ENCODE data around the gene KBTBD4.

DNA sequence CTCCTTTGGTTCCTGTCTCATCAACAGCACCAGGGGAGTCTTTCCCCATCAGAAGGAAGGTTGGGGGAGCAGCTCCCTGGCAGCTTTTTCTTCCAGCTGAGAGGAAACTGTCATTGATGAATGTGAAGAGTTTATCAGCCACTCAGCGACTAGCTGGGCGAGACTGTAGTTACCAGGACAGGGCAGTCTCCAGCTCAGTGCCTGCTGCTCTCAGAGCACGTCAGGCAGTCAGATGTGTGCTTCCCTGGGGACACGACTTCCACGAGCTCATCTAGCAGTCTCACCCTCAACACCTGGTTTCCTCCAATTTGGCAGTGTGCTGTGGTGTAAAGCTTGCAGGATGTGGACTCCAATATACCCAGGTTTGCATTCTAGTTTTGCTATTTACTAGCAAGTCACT is 28.0 kb upstream of the KBTBD4 start:
- TF ChIP-seq, protein P1, sequence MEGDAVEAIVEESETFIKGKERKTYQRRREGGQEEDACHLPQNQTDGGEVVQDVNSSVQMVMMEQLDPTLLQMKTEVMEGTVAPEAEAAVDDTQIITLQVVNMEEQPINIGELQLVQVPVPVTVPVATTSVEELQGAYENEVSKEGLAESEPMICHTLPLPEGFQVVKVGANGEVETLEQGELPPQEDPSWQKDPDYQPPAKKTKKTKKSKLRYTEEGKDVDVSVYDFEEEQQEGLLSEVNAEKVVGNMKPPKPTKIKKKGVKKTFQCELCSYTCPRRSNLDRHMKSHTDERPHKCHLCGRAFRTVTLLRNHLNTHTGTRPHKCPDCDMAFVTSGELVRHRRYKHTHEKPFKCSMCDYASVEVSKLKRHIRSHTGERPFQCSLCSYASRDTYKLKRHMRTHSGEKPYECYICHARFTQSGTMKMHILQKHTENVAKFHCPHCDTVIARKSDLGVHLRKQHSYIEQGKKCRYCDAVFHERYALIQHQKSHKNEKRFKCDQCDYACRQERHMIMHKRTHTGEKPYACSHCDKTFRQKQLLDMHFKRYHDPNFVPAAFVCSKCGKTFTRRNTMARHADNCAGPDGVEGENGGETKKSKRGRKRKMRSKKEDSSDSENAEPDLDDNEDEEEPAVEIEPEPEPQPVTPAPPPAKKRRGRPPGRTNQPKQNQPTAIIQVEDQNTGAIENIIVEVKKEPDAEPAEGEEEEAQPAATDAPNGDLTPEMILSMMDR (conservative IDR thresholded peaks at IDR 0.05 in 1 of 2, IDR thresholded peaks at IDR 0.05 in 1 of 2; ENCODE audit: low read depth in 1 of 2, low read length in 2 of 2), result no peak
- no peak for TF ChIP-seq EZH2 (IDR thresholded peaks at IDR 0.05; ENCODE audit: low read length, missing control alignments)

All from fibroblast of lung (primary cell).